Inferior parietal cortex (tissue), 1 donor: ENCODE data around the gene RIPOR2.
"Not testable (repeated sequence)": the region's sequence is repeated elsewhere in the genome, so short reads cannot be mapped to it uniquely, and the experiment has no call there.

Experiments
- DNase-seq: peaks from one replicate; pipeline ENCODE4 v3.0.0-alpha.2; 2016; ENCODE audit errors: extremely low spot score

Gene RIPOR2

GRCh38 chr6:24764833-24765828 lies 170.6 kb downstream of the RIPOR2 start:
- DNase-seq: not testable (repeated sequence)

- DNase-seq: no peak
These were observed 172.2 kb downstream of the RIPOR2 start for GRCh38 chr6:24763578-24763977.

GRCh38 chr6:24761851-24762250 lies 173.9 kb downstream of the RIPOR2 start:
- no peak for DNase-seq

GRCh38 chr6:24761193-24761835 lies 174.4 kb downstream of the RIPOR2 start:
- no peak for DNase-seq

GRCh38 chr6:24760210-24760609 lies 175.6 kb downstream of the RIPOR2 start:
- DNase-seq: no peak

GRCh38 chr6:24759718-24760117 lies 176.0 kb downstream of the RIPOR2 start:
- no peak for DNase-seq

GRCh38 chr6:24757611-24758010 lies 178.1 kb downstream of the RIPOR2 start:
- no peak for DNase-seq

- DNase-seq: no peak
These were observed 180.5 kb downstream of the RIPOR2 start for GRCh38 chr6:24755279-24755678.

GRCh38 chr6:24754378-24754777 lies 181.4 kb downstream of the RIPOR2 start:
- DNase-seq: not testable (repeated sequence)
